ENCODE data around the gene BCS1L. TPM values are rescaled to one million over a fixed set of nuclear protein-coding genes. Genes with fewer than 3 reads are reported as not detected.

BCS1L gene
- total and polyA plus RNA-seq, 7 donors: 13.4 to 42.5 (median 24.8) TPM

GRCh38 chr2:218711550-218711929 is 52.1 kb downstream of the BCS1L start:
- intact Hi-C loops (cut with DNase I): loop anchor here (1.0 to 5.0 kb wide), 3 partner anchors 71 to 196 kb away; partner anchors contain the start of gene CYP27A1
- WGBS, 2 donors: 5 to 17% methylated on average over 5 of the region's 5 CpGs
- DNase-seq: no peak
- H3K4me1 ChIP-seq: peaks cover 0 to 11% (median 10%) of the 10 kb centered on the region in 4 donors
- TF ChIP-seq POLR2A (IDR thresholded peaks at IDR 0.05) (no peak), CTCF (IDR thresholded peaks at IDR 0.05) (no peak), EP300 (IDR thresholded peaks at IDR 0.05) (no peak), POLR2AphosphoS5 (IDR thresholded peaks at IDR 0.05) (no peak)
- no peaks in the 10 kb centered on the region for H3K27me3 ChIP-seq
- H3K36me3 ChIP-seq: no peaks in the 10 kb centered on the region
- H3K9me3 ChIP-seq: no peaks in the 10 kb centered on the region
- H3K27ac ChIP-seq: peak overlapping the region; percentile 89 to 98 (median 92)
- H3K4me3 ChIP-seq: peak overlapping the region; percentile 67 to 93 (median 77)

Other genes starting within 250 kb of the BCS1L start
- 1 to 10 TPM in 1 of 4 donors, under 1 TPM in 1, not detected in 2; 0.71 to 2.8 TPM for gene VIL1, start 240.6 kb upstream of the BCS1L start, total RNA-seq
- 100 to 1,000 TPM; 111 to 172 (median 170) TPM for gene VIL1, start 240.6 kb upstream of the BCS1L start, polyA plus RNA-seq
- 10 to 100 TPM in 2 of 4 donors, 1 to 10 TPM in 2; 6.6 to 11.4 (median 10.5) TPM for gene USP37, start 91.3 kb upstream of the BCS1L start, total RNA-seq
- 1 to 10 TPM; 1.8 to 6.0 (median 3.6) TPM for gene USP37, start 91.3 kb upstream of the BCS1L start, polyA plus RNA-seq
- gene CNOT9, start 90.8 kb upstream of the BCS1L start, total RNA-seq: 10 to 100 TPM; 25.0 to 36.2 (median 28.5) TPM
- 10 to 100 TPM in 1 of 3 donors, 1 to 10 TPM in 2; 9.6 to 23.8 (median 9.7) TPM for gene CNOT9, start 90.8 kb upstream of the BCS1L start, polyA plus RNA-seq
- 10 to 100 TPM; 10.9 to 42.4 (median 30.4) TPM for gene PLCD4, start 51.8 kb upstream of the BCS1L start, total RNA-seq
- gene PLCD4, start 51.8 kb upstream of the BCS1L start, polyA plus RNA-seq: under 1 TPM in 1 of 3 donors, not detected in 2; 0.64 TPM
- gene ZNF142, start 60 bp upstream of the BCS1L start, total RNA-seq: 10 to 100 TPM; 14.6 to 24.4 (median 19.5) TPM
- gene ZNF142, start 60 bp upstream of the BCS1L start, polyA plus RNA-seq: 10 to 100 TPM in 1 of 3 donors, 1 to 10 TPM in 2; 1.6 to 10.2 (median 4.8) TPM
- gene RNF25, start 12.3 kb downstream of the BCS1L start, total RNA-seq: 10 to 100 TPM in 3 of 4 donors, 1 to 10 TPM in 1; 6.4 to 24.7 (median 21.9) TPM
- 10 to 100 TPM; 11.6 to 19.2 (median 14.3) TPM for gene RNF25, start 12.3 kb downstream of the BCS1L start, polyA plus RNA-seq
- gene STK36, start 12.4 kb downstream of the BCS1L start, total RNA-seq: 10 to 100 TPM; 13.6 to 79.5 (median 27.0) TPM
- 10 to 100 TPM in 1 of 3 donors, 1 to 10 TPM in 2; 3.9 to 15.8 (median 4.2) TPM for gene STK36, start 12.4 kb downstream of the BCS1L start, polyA plus RNA-seq
- gene TTLL4, start 51.2 kb downstream of the BCS1L start, total RNA-seq: 10 to 100 TPM; 11.4 to 16.0 (median 12.5) TPM
- gene TTLL4, start 51.2 kb downstream of the BCS1L start, polyA plus RNA-seq: 10 to 100 TPM in 1 of 3 donors, 1 to 10 TPM in 2; 6.0 to 15.1 (median 6.0) TPM
- gene CYP27A1, start 122.5 kb downstream of the BCS1L start, total RNA-seq: 10 to 100 TPM; 21.9 to 30.1 (median 25.7) TPM
- 10 to 100 TPM; 13.5 to 17.4 (median 14.6) TPM for gene CYP27A1, start 122.5 kb downstream of the BCS1L start, polyA plus RNA-seq
- gene PRKAG3, start 172.1 kb downstream of the BCS1L start, total RNA-seq: not detected
- not detected for gene PRKAG3, start 172.1 kb downstream of the BCS1L start, polyA plus RNA-seq
- gene WNT6, start 200.1 kb downstream of the BCS1L start, total RNA-seq: 1 to 10 TPM; 2.6 to 3.9 (median 3.1) TPM
- 1 to 10 TPM in 1 of 3 donors, not detected in 2; 1.5 TPM for gene WNT6, start 200.1 kb downstream of the BCS1L start, polyA plus RNA-seq
- gene WNT10A, start 221.2 kb downstream of the BCS1L start, total RNA-seq: not detected
- under 1 TPM in 1 of 3 donors, not detected in 2; 0.38 TPM for gene WNT10A, start 221.2 kb downstream of the BCS1L start, polyA plus RNA-seq

Measured in sigmoid colon (tissue), 7 donors.